SJSA1 (cell line): ENCODE data around the gene PPP2R5D. TPM values are rescaled to one million over a fixed set of nuclear protein-coding genes. Genes with fewer than 3 reads are reported as not detected.
A peak's percentile ranks its signal among the peaks of the same experiment; 100 is the strongest.
"Not testable (repeated sequence)": the region's sequence is repeated elsewhere in the genome, so short reads cannot be mapped to it uniquely, and the experiment has no call there.

Source experiments
- DNase-seq, 2 experiments: peaks; one replicate each; pipeline ENCODE4 v3.0.0-alpha.2; 2015 to 2020; ENCODE audit warnings: low spot score in 2 of 2, low read depth in 1 of 2
- H3K27ac ChIP-seq: fragments of 250-450 bp; sonication (Bioruptor Pico); 2 replicates; pipeline ENCODE4 v1.5.1; 2020; ENCODE audit warnings: mild to moderate bottlenecking, moderate library complexity
- H3K27me3 ChIP-seq: fragments of 250-450 bp; sonication (Bioruptor Pico); replicated peaks from 2 replicates; pipeline ENCODE4 v1.5.1; 2020; ENCODE audit warnings: mild to moderate bottlenecking, moderate library complexity
- H3K36me3 ChIP-seq: fragments of 250-450 bp; sonication (Bioruptor Pico); 2 replicates; pipeline ENCODE4 v1.5.1; 2020; ENCODE audit warnings: mild to moderate bottlenecking
- H3K4me1 ChIP-seq: fragments of 250-450 bp; sonication (Bioruptor Pico); replicated peaks from 2 replicates; pipeline ENCODE4 v1.6.1; 2021; ENCODE audit warnings: mild to moderate bottlenecking
- H3K4me3 ChIP-seq: fragments of 250-450 bp; sonication (Bioruptor Pico); 2 replicates; pipeline ENCODE4 v1.5.1; 2020; ENCODE audit warnings: mild to moderate bottlenecking
- H3K9me3 ChIP-seq: fragments of 250-450 bp; sonication (Bioruptor Pico); replicated peaks from 2 replicates; pipeline ENCODE4 v1.5.1; 2020; ENCODE audit warnings: mild to moderate bottlenecking
- total RNA-seq: library from RNA; depleted of rRNA; stranded (reverse); fragments of >200 nt; shearing (Covaris generic); gene quantifications from 2 replicates; pipeline ENCODE4 v1.2.3, GENCODE V29; 2014; rRNA removed

The PPP2R5D gene
- 63.4 and 78.4 TPM in 2 replicates for total RNA-seq

DNA sequence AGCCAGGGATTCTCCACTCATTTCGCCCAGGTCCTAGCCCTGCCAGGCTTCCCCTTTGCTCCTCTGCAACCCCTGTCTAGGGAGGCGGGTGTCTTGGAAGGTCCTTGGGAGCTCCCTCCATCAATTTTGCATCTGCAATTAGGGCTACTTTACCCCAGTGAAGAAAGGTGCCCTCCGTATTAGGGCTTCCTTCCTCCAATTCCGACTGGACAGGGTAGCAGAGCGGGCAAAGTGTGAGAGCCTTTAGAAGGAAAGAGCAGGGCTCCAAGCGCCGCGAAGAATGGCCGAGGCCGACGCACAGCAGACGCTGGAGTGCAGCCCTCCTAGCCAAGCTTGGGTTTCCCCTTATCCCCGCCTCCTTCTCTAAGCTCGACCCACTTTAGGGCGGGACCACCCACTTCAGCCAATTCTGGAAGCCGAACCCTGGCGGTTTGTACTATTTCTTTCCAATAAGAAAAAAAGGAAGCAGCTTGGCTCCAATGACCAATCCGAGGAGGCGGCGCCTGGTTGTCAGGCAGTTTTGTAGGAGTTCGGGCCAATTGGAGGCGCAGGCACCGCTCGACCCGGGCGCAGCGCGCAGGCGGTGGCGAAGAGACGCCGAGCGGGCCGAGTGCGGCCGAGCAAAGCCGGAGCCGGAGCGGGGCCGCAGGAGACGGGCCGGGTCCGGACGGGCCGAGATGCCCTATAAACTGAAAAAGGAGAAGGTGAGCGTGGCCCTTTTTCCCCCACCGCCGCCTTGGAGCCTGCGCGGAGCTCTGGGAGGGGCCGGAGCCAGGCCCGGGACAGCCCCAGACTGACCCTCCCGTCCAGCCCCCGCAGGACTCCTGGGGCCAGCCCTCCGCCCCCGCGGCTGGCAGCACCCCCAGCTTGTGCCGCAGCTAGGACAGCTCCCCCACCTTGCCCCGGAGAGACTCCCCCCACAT lies at the start of gene PPP2R5D:
TSS of gene PPP2R5D (plus strand) at position 570 of the 923 bp plus-strand sequence. CDS start at position 678, 108 bp downstream.
- peaks cover 29% of the 10 kb centered on the region for H3K4me1 ChIP-seq
- peak within 1 kb of the TSS; percentile 81 for H3K4me3 ChIP-seq
- H3K27ac ChIP-seq: peak within 1 kb of the TSS; percentile 53
- H3K27me3 ChIP-seq: no peaks in the 10 kb centered on the region
- H3K36me3 ChIP-seq: peaks cover 14% of the 10 kb centered on the region
- no peaks in the 10 kb centered on the region for H3K9me3 ChIP-seq
- peak; percentile 98 for DNase-seq

DNA sequence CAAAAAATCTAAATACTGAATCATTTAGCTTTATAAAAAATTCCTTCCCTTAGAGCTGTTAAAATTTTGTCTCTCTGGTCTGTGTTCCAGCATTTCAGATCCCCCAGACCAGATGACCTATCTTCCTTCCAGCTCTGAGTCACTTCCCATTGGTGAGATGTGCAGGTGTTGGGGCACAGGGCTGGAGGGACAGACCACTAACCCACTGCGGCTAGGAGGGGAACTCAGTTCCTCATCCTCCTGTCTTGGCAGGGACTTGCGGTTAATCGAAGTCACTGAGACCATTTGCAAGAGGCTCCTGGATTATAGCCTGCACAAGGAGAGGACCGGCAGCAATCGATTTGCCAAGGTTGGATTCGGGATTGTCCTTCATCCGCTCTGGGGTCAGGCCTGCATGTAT lies 49.0 kb upstream of the PPP2R5D start:
- no peaks in the 10 kb centered on the region for H3K27me3 ChIP-seq
- H3K4me1 ChIP-seq: peaks cover 8% of the 10 kb centered on the region; the same call in 1 of the 2 replicates
- no peak overlapping the region for H3K27ac ChIP-seq
- no peak overlapping the region for H3K4me3 ChIP-seq
- no peaks in the 10 kb centered on the region for H3K9me3 ChIP-seq
- DNase-seq: no peak
- H3K36me3 ChIP-seq: peaks cover 79% of the 10 kb centered on the region

DNA sequence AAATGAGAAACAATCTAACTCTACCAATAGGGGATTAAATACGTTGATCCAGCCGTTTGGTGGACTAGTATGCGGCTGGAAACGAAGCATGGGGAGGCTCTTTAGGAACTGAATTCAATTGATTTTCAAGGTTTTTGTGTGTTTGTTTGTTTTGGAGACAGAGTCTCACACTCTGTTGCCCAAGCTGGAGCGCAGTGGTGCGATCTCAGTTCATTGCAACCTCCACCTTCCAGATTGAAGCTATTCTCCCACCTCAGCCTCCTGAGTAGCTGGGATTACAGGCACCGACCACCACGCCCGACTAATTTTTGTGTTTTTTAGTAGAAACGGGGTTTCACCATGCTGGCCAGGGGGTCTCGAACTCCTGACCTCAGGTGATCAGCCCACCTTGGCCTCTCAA lies 48.0 kb upstream of the PPP2R5D start:
- DNase-seq: no peak
- H3K4me3 ChIP-seq: no peak overlapping the region
- peaks cover 80% of the 10 kb centered on the region for H3K36me3 ChIP-seq
- no peaks in the 10 kb centered on the region for H3K9me3 ChIP-seq
- no peaks in the 10 kb centered on the region for H3K27me3 ChIP-seq
- H3K4me1 ChIP-seq: no peaks in the 10 kb centered on the region
- no peak overlapping the region for H3K27ac ChIP-seq

DNA sequence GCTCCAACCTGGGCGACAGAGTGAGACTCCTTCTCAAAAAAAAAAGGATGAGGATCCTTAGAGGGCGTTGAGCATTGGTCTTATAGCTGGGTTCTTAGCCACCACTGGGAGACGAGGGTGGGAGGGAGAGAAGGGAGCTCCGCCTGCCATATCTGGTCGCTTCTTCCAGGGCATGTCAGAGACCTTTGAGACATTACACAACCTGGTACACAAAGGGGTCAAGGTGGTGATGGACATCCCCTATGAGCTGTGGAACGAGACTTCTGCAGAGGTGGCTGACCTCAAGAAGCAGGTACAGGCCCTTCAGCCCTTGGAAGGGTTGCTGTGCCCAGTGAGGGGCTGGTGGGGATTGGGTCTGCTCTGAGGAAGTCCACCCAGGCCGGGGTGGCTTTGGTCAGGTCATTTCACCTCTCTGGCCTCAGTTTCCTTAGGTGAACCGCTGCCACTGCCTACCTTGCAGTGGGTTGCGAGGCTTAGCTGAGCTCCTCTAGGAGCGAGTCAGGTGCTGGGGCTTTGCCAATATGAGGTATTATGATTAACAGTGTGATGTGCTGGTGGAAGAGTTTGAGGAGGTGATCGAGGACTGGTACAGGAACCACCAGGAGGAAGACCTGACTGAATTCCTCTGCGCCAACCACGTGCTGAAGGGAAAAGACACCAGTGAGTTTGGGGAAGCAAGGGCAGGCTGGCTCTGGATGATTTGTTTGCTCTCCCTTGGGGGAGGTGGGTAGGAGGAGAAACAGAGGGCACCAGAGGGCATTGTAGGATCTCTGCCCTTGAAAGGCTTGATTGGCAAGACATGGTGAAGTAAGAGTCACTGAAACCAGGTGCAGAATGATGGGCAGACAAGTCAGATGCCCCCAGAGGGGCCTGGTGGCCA lies 46.6 kb upstream of the PPP2R5D start:
- no peak overlapping the region for H3K4me3 ChIP-seq
- no peaks in the 10 kb centered on the region for H3K27me3 ChIP-seq
- no peak for DNase-seq
- H3K9me3 ChIP-seq: no peaks in the 10 kb centered on the region
- H3K4me1 ChIP-seq: no peaks in the 10 kb centered on the region
- peaks cover 72% of the 10 kb centered on the region for H3K36me3 ChIP-seq
- no peak overlapping the region for H3K27ac ChIP-seq

DNA sequence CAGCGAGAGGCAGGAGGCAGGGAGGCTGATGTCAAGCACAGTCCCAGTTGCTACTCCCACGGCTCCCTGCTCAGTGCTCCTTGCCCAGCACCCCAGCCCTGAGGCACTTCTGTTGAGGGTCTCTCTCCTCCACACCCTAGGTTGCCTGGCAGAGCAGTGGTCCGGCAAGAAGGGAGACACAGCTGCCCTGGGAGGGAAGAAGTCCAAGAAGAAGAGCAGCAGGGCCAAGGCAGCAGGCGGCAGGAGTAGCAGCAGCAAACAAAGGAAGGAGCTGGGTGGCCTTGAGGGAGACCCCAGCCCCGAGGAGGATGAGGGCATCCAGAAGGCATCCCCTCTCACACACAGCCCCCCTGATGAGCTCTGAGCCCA lies 46.0 kb upstream of the PPP2R5D start:
- no peak overlapping the region for H3K27ac ChIP-seq
- no peak for DNase-seq
- no peaks in the 10 kb centered on the region for H3K27me3 ChIP-seq
- H3K36me3 ChIP-seq: peaks cover 67% of the 10 kb centered on the region
- H3K4me1 ChIP-seq: no peaks in the 10 kb centered on the region
- no peak overlapping the region for H3K4me3 ChIP-seq
- no peaks in the 10 kb centered on the region for H3K9me3 ChIP-seq

DNA sequence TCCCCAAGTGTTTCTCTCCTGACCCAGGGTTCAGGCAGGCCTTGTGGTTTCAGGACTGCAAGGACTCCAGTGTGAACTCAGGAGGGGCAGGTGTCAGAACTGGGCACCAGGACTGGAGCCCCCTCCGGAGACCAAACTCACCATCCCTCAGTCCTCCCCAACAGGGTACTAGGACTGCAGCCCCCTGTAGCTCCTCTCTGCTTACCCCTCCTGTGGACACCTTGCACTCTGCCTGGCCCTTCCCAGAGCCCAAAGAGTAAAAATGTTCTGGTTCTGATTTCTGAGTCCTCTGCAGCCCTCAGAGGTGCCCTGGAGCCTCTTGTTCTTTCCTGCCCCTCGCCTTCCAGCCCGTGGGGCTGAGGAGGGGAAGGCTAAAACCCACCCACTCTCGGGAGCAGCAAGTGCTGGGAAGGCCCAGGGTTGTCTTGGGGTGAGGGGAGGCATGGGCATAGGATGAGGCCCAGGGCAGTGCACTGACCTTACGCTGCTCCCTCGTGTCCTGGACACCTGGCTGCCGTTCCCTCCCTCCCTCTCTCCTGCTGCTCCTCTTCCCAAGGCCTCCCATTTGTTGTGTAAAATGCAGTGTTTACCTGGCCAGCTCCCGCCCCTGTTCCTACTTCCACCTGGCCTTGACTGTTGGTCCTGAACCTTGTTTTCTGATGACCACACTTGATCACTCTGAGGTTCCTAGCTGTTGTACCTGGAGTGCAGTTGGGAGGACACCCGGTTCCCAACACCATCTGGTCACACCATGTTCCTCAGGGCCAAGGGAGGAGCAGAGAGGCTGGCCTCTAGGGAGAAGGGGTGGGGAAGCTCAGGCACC lies 45.2 kb upstream of the PPP2R5D start:
- no peak overlapping the region for H3K4me3 ChIP-seq
- H3K4me1 ChIP-seq: no peaks in the 10 kb centered on the region
- no peak overlapping the region for H3K27ac ChIP-seq
- no peak for DNase-seq
- no peaks in the 10 kb centered on the region for H3K27me3 ChIP-seq
- peaks cover 65% of the 10 kb centered on the region for H3K36me3 ChIP-seq
- no peaks in the 10 kb centered on the region for H3K9me3 ChIP-seq

DNA sequence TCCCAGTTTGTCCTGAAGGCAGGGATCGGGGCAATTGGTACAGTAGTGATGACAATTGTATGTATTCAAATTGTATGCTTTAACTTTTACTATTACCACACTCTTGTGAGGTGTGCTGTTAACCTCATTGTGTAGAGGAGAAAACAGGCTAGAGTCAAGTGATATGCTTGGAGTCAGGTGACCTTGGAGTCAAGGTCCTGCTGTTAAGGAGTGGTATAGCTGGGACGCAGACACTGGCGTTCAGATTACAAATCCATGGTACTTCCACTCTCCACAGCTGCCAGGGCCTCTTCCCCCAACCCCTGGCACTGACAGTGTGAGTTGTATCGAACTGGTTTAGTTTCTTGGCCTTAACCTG lies 44.6 kb upstream of the PPP2R5D start:
- H3K36me3 ChIP-seq: peaks cover 61% of the 10 kb centered on the region
- H3K4me3 ChIP-seq: no peak overlapping the region
- no peak for DNase-seq
- H3K27ac ChIP-seq: no peak overlapping the region
- no peaks in the 10 kb centered on the region for H3K27me3 ChIP-seq
- H3K9me3 ChIP-seq: no peaks in the 10 kb centered on the region
- H3K4me1 ChIP-seq: no peaks in the 10 kb centered on the region

DNA sequence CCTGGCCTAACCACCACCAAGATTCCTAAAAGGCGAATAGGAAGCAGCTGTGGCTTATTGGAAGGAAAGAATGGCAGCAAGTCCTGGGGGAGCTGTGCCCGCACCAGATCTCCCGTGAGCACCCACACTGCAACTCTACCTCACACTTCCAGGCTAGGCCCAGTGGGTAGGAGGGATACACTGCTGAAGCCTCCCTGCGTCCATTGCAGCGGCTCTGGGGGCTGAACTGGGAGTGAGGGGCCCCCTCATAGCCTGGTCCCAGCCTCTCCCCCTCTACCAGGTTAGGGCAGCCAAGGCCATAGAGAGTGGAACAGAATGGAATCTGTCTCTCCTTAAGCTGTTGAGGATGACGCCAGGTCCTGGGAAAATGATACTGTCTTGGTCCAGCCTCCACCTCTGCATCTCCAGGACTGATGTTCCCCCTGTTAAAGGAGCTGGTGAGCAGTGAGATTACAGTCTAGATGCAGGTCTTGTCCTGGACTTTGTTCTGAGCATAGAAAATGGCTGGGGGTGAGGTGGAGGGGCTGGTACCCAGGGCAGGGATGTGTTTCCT lies 43.8 kb upstream of the PPP2R5D start:
- no peaks in the 10 kb centered on the region for H3K9me3 ChIP-seq
- no peak for DNase-seq
- H3K4me3 ChIP-seq: no peak overlapping the region
- no peaks in the 10 kb centered on the region for H3K27me3 ChIP-seq
- H3K4me1 ChIP-seq: no peaks in the 10 kb centered on the region
- peaks cover 55% of the 10 kb centered on the region for H3K36me3 ChIP-seq
- no peak overlapping the region for H3K27ac ChIP-seq

DNA sequence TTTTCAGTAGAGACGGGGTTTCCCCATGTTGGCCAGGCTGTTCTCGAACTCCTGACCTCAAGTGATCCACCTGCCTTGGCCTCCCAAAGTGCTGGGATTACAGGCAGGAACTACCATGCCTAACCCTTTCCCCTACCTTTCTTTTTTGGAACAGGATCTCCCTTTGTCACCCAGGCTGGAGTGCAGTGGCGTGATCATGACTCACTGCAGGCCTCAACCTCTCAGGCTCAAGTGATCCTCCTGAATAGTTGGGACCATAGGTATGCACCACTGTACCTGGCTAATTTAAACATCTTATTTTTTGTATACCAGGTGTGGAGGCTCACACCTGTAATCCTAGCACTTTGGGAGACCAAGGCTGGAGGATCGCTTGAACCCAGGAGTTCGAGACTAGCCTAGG lies 43.0 kb upstream of the PPP2R5D start:
- peaks cover 47% of the 10 kb centered on the region for H3K36me3 ChIP-seq
- not testable (repeated sequence) for H3K9me3 ChIP-seq, H3K27ac ChIP-seq, H3K4me3 ChIP-seq, H3K27me3 ChIP-seq, H3K4me1 ChIP-seq, DNase-seq

DNA sequence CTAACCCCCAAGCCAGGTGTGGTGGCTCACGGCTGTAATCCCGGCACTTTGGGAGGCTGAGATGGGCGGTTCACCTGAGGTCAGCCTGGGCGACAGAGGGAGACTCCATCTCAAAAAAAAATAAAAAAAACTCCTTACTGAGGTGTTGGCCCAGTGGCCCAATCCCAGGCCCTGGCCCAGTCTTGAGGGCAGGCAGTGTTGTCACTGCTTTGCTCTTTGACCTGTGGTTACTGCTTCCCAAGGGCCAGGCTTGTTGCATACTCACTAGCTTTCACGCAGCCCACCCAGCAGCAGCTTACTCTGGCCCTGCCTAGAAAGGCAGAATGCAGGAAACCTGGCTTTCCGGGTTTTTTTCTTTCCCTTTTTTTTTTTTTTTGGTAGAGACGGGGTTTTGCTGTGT lies 41.9 kb upstream of the PPP2R5D start:
- H3K9me3 ChIP-seq: no peaks in the 10 kb centered on the region
- H3K36me3 ChIP-seq: peaks cover 37% of the 10 kb centered on the region
- no peak overlapping the region for H3K27ac ChIP-seq
- no peaks in the 10 kb centered on the region for H3K27me3 ChIP-seq
- no peak overlapping the region for H3K4me3 ChIP-seq
- H3K4me1 ChIP-seq: no peaks in the 10 kb centered on the region
- DNase-seq: no peak

DNA sequence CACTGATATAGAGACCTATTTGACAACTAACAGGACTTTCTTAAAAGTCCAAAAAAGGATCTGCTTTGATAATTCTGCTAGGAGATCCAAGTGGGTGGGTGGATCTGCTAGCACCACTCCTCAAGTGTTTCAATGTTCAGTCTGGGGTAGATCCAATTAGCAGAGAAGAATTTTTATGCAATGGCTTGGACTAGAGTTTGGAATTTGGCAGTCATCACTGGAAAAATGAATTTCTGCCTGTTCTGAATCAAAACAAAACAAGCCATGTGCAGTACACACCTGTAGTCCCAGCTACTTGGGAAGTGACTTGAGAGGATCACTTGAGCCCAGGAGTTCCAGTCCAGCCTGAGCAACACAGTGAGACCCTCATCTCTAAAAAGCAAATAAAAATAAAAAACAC lies 36.4 kb upstream of the PPP2R5D start:
- no peaks in the 10 kb centered on the region for H3K9me3 ChIP-seq
- H3K4me3 ChIP-seq: no peak overlapping the region
- H3K27ac ChIP-seq: no peak overlapping the region
- no peaks in the 10 kb centered on the region for H3K27me3 ChIP-seq
- no peaks in the 10 kb centered on the region for H3K4me1 ChIP-seq
- no peak for DNase-seq
- peaks cover 9% of the 10 kb centered on the region for H3K36me3 ChIP-seq

DNA sequence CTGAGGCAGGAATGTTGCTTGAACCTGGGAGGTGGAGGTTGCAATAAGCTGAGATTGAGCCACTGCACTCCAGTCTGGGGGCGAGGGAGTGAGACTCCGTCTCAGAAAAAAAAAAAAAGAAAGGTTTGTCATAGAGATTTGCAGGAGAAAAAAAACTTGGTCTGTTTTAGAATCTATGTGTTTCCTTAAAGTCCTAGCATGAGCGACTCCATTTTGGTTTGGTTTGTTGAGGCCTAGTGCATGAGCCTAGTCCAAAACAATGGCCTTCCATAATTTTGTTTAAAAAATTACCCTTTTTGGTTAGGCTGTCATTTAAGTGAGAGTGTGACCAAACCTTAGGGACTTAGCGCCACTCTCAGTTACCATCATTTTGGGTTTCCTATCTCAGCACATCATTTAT lies 32.0 kb upstream of the PPP2R5D start:
- no peak for DNase-seq
- Histone ChIP-seq H3K9me3 (no peaks in the 10 kb centered on the region), H3K4me3 (no peak overlapping the region), H3K36me3 (no peaks in the 10 kb centered on the region), H3K4me1 (no peaks in the 10 kb centered on the region), H3K27me3 (no peaks in the 10 kb centered on the region), H3K27ac (no peak overlapping the region)

DNA sequence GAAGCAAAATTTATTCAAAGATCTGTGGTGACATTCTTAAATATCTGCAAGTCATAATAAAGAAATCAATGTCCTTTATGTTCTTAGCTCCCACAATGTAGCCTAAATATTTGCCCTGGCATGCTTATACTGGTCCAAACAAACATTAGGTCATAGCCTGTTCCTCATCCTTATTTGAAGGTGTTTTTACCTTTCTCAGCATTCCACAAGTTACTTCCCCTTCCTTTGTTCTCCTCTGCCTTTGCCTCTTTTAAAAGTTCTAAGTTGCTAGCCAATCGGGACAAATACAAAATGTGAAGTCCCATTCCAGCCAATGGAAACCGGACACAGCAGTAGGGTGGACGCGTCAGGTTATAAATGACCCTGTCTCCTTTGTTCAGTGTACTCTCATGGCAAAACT lies 30.0 kb upstream of the PPP2R5D start:
- not testable (repeated sequence) for H3K36me3 ChIP-seq, H3K4me3 ChIP-seq, DNase-seq, H3K27ac ChIP-seq, H3K9me3 ChIP-seq, H3K27me3 ChIP-seq, H3K4me1 ChIP-seq
